A673 (cell line): ENCODE results near the gene MAN1C1. TPM values are rescaled to one million over a fixed set of nuclear protein-coding genes. Genes with fewer than 3 reads are reported as not detected.

Experiments
- BruUV-seq: library from RNA; stranded (reverse); fragments of 400-500 nt; replicated peaks from 2 replicates; lab custom pipeline; 2021; lab: Mats Ljungman, UMichigan
- CTCF ChIA-PET: fragments of 300-600 bp; sonication (Branson Sonifier 250); formaldehyde crosslinking; loops from one replicate; lab custom pipeline; 2022; ENCODE audit warnings: antibody characterized with exemption; lab: Charles Lee
- POLR2A ChIA-PET: fragments of 300-600 bp; sonication (Branson Sonifier 250); formaldehyde crosslinking; loops from one replicate; lab custom pipeline; 2022; ENCODE audit warnings: antibody characterized with exemption; ENCODE audit not compliant: low non-redundant PET; lab: Charles Lee
- DNase-seq: peaks from one replicate; pipeline ENCODE4 v3.0.0-alpha.2; 2015; ENCODE audit warnings: low spot score
- H3K27ac ChIP-seq: fragments of 200-600 bp; sonication (generic); 2 replicates; pipeline ENCODE4 v1.5.1; 2016; ENCODE audit warnings: mixed run types, low read depth, mild to moderate bottlenecking, mixed read lengths, antibody characterized with exemption, low read length; ENCODE audit not compliant: poor library complexity, severe bottlenecking
- H3K27me3 ChIP-seq: fragments of 200-600 bp; sonication (generic); replicated peaks from 2 replicates; pipeline ENCODE4 v1.6.1; 2017; ENCODE audit warnings: mixed run types, low read depth, mild to moderate bottlenecking, mixed read lengths, antibody characterized with exemption, low read length; ENCODE audit not compliant: insufficient read depth, poor library complexity
- H3K36me3 ChIP-seq: fragments of 200-600 bp; sonication (generic); 2 replicates; pipeline ENCODE4 v1.6.1; 2016; ENCODE audit warnings: mixed run types, mild to moderate bottlenecking, mixed read lengths, antibody characterized with exemption, low read length; ENCODE audit not compliant: insufficient read depth, poor library complexity, severe bottlenecking
- H3K4me1 ChIP-seq: fragments of 200-600 bp; sonication (generic); 2 replicates; pipeline ENCODE4 v1.6.1; 2017; ENCODE audit warnings: mixed run types, mild to moderate bottlenecking, mixed read lengths, antibody characterized with exemption, low read length; ENCODE audit not compliant: insufficient read depth, poor library complexity, severe bottlenecking
- H3K4me3 ChIP-seq: fragments of 200-600 bp; sonication (generic); 2 replicates; pipeline ENCODE4 v1.5.1; 2016; ENCODE audit warnings: low read depth, mixed run types, mild to moderate bottlenecking, mixed read lengths, low read length; ENCODE audit not compliant: poor library complexity, severe bottlenecking
- H3K9me3 ChIP-seq: fragments of 200-600 bp; sonication (generic); 2 replicates; pipeline ENCODE4 v1.6.1; 2016; ENCODE audit warnings: mixed run types, low read depth, mild to moderate bottlenecking, mixed read lengths, antibody characterized with exemption, low read length; ENCODE audit not compliant: poor library complexity, severe bottlenecking
- CTCF ChIP-seq: fragments of 300-800, 200-600 bp; sonication (generic); conservative IDR thresholded peaks from 2 replicates; pipeline ENCODE4 v1.5.1; 2017; ENCODE audit warnings: low read depth, mild to moderate bottlenecking, antibody characterized with exemption, low read length, moderate library complexity, mixed read lengths
- EZH2 ChIP-seq: fragments of 200-600 bp; sonication (generic); IDR thresholded peaks from 2 replicates; pipeline ENCODE4 v1.6.1; 2017; ENCODE audit warnings: borderline replicate concordance, low read depth, mild to moderate bottlenecking, mixed read lengths, antibody characterized with exemption, low read length; ENCODE audit not compliant: poor library complexity, severe bottlenecking
- intact Hi-C: fragments of 100-400 bp; cut with micrococcal nuclease; formaldehyde crosslinking; loops from one replicate; pipeline ENCODE4 v1.10.0; 2022; ENCODE audit not compliant: unreplicated experiment
- total RNA-seq: library from RNA; stranded (reverse); gene quantifications from 2 replicates; pipeline ENCODE4 v1.2.3, GENCODE V29; 2021

MAN1C1 gene
- total RNA-seq, 1 experiment from 2014 or later: 0.21 TPM

- Histone ChIP-seq H3K27me3 (no peaks in the 10 kb centered on the region), H3K27ac (no peak overlapping the region), H3K36me3 (no peaks in the 10 kb centered on the region), H3K4me1 (peaks cover 4% of the 10 kb centered on the region), H3K9me3 (no peaks in the 10 kb centered on the region), H3K4me3 (no peak overlapping the region)
- TF ChIP-seq EZH2 (no peak), CTCF (no peak)
- intact Hi-C loops: no loop called here
- DNase-seq: no peak
- BruUV-seq: no TSS peak
- POLR2A ChIA-PET: no interaction called here
- CTCF ChIA-PET: interaction anchor here (0.6 kb wide), 1 partner anchor 11 kb away, joined by 3 read pairs; no protein-coding TSS in a partner anchor
These were observed 168.0 kb downstream of the MAN1C1 start for GRCh38 chr1:25784575-25785051.

- Histone ChIP-seq H3K36me3 (no peaks in the 10 kb centered on the region), H3K27me3 (no peaks in the 10 kb centered on the region), H3K4me3 (no peak overlapping the region), H3K4me1 (no peaks in the 10 kb centered on the region), H3K9me3 (no peaks in the 10 kb centered on the region), H3K27ac (no peak overlapping the region)
- ChIA-PET CTCF (no interaction called here), POLR2A (no interaction called here)
- intact Hi-C loops: no loop called here
- TF ChIP-seq CTCF: no peak
- no peak for TF ChIP-seq EZH2
- no peak for DNase-seq
- BruUV-seq: no TSS peak
These were observed 168.9 kb downstream of the MAN1C1 start for GRCh38 chr1:25785333-25786067.

- TF ChIP-seq EZH2 (no peak), CTCF (no peak)
- ChIA-PET CTCF (no interaction called here), POLR2A (no interaction called here)
- DNase-seq: no peak
- no peak overlapping the region for H3K27ac ChIP-seq
- H3K4me1 ChIP-seq: no peaks in the 10 kb centered on the region
- H3K36me3 ChIP-seq: no peaks in the 10 kb centered on the region
- no peak overlapping the region for H3K4me3 ChIP-seq
- intact Hi-C loops: no loop called here
- BruUV-seq: no TSS peak
- no peaks in the 10 kb centered on the region for H3K27me3 ChIP-seq
- H3K9me3 ChIP-seq: no peaks in the 10 kb centered on the region
These were observed 170.5 kb downstream of the MAN1C1 start for GRCh38 chr1:25786887-25787759.
